ENCODE measurements around the gene PDE4A. TPM values are rescaled to one million over a fixed set of nuclear protein-coding genes. Genes with fewer than 3 reads are reported as not detected.

Gene PDE4A
- total and polyA plus RNA-seq, 2 of the 13 experiments (the other 11 are each of a cell fraction or from before 2014, with no cell fraction given) = 1.1 to 4.1 TPM

DNA sequence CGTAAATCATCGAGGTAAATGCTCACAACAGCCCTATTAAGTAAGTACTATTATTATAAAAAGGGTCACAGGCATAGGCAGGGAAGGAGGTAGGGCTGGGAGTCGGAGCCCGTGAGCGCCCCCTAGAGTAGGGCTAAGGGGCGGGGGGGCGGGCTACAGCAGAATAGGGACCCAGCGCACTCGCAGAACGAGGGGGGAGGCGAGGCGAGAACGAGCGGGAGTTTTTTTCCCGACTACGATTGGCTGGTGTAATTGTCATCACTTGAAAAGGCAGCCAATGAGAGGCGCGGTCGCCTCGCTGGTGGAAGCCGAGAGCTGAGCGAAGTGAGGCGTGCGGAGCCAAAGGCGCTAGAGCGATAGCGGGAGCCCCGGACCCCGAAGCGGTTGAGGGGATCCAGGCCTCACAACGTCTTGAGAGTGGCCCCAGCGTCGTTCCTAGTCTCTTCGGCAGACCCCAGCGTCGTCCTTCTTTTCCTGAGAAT is 58.6 kb downstream of the PDE4A start (continued):
- TF ChIP-seq ZMYM4 (CRISPR knock-in tag; IDR thresholded peaks at IDR 0.05) = no peak
- TF ChIP-seq, protein P1, sequence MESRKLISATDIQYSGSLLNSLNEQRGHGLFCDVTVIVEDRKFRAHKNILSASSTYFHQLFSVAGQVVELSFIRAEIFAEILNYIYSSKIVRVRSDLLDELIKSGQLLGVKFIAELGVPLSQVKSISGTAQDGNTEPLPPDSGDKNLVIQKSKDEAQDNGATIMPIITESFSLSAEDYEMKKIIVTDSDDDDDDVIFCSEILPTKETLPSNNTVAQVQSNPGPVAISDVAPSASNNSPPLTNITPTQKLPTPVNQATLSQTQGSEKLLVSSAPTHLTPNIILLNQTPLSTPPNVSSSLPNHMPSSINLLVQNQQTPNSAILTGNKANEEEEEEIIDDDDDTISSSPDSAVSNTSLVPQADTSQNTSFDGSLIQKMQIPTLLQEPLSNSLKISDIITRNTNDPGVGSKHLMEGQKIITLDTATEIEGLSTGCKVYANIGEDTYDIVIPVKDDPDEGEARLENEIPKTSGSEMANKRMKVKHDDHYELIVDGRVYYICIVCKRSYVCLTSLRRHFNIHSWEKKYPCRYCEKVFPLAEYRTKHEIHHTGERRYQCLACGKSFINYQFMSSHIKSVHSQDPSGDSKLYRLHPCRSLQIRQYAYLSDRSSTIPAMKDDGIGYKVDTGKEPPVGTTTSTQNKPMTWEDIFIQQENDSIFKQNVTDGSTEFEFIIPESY (CRISPR knock-in tag; IDR thresholded peaks at IDR 0.05) = peak; percentile 62
- no peak for TF ChIP-seq PRDM15 (CRISPR knock-in tag; IDR thresholded peaks at IDR 0.05)
- TF ChIP-seq, protein P2, sequence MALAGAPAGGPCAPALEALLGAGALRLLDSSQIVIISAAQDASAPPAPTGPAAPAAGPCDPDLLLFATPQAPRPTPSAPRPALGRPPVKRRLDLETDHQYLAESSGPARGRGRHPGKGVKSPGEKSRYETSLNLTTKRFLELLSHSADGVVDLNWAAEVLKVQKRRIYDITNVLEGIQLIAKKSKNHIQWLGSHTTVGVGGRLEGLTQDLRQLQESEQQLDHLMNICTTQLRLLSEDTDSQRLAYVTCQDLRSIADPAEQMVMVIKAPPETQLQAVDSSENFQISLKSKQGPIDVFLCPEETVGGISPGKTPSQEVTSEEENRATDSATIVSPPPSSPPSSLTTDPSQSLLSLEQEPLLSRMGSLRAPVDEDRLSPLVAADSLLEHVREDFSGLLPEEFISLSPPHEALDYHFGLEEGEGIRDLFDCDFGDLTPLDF (CRISPR knock-in tag; IDR thresholded peaks at IDR 0.05) = 0 out of 2 replicates have a peak, but pooled peaks have one; percentile 34
- no peak for TF ChIP-seq ZFP36L2 (CRISPR knock-in tag; IDR thresholded peaks at IDR 0.05)
- no peak for TF ChIP-seq ZFP91 (CRISPR knock-in tag; IDR thresholded peaks at IDR 0.05; ENCODE audit: borderline replicate concordance)
- no peak for TF ChIP-seq ZNF432 (CRISPR knock-in tag; IDR thresholded peaks at IDR 0.05; ENCODE audit: borderline replicate concordance)
- no peak for TF ChIP-seq SOX6 (IDR thresholded peaks at IDR 0.05)
- no peak for TF ChIP-seq SOX6 (CRISPR knock-in tag; IDR thresholded peaks at IDR 0.05)
- no peak for TF ChIP-seq NFE2L1 (CRISPR knock-in tag; IDR thresholded peaks at IDR 0.05; ENCODE audit: borderline replicate concordance)
- no peak for TF ChIP-seq REPIN1 (CRISPR knock-in tag; IDR thresholded peaks at IDR 0.05; ENCODE audit: borderline replicate concordance, low read depth)
- TF ChIP-seq ZBTB7A (CRISPR knock-in tag; IDR thresholded peaks at IDR 0.05) = no peak
- peak; percentile 69; the same call in 1 of the 2 replicates for TF ChIP-seq ZNF740 (CRISPR knock-in tag; IDR thresholded peaks at IDR 0.05)
- no peak for TF ChIP-seq HCFC1 (IDR thresholded peaks at IDR 0.05; ENCODE audit: low read depth, low read length)
- TF ChIP-seq ZFP36 (IDR thresholded peaks at IDR 0.05; ENCODE audit: borderline replicate concordance, low read depth, low read length, partially characterized antibody) = no peak
- TF ChIP-seq ATF1 (CRISPR knock-in tag; IDR thresholded peaks at IDR 0.05) = no peak
- TF ChIP-seq BCL6 (CRISPR knock-in tag; IDR thresholded peaks at IDR 0.05) = no peak
- TF ChIP-seq ZNF724P (CRISPR knock-in tag; IDR thresholded peaks at IDR 0.05; ENCODE audit: borderline replicate concordance) = no peak
- no peak for TF ChIP-seq TCF7L2 (IDR thresholded peaks at IDR 0.05; ENCODE audit: low read depth, low read length)
- no peak for TF ChIP-seq GATAD1 (CRISPR knock-in tag; IDR thresholded peaks at IDR 0.05)
- no peak for TF ChIP-seq KLF16 (CRISPR knock-in tag; IDR thresholded peaks at IDR 0.05)
- TF ChIP-seq SMYD3 (CRISPR knock-in tag; IDR thresholded peaks at IDR 0.05) = no peak
